Measurements from ENCODE around the gene DNAH17. TPM values are rescaled to one million over a fixed set of nuclear protein-coding genes. Genes with fewer than 3 reads are reported as not detected.

DNAH17 gene
- total RNA-seq, 1 experiment from 2014 or later, result 0.76 TPM

DNA sequence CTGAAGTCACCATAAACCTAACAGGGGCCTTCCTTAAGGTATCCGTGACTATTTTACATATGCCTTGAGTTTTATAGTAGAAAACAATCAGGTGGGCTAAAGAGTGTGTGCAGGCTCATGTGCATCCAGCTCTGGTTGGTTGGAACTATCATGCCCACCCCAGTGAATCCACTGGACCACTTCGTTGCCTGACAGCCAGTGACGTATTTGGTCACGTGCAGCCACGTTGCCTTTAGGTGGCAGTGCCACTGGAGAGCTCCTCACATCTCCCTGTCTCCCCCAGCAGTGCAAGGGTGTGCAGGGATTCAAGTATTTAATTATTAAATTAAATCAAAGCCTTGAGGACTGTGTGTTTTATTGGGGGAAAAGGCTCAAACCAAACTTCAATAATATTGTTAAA is 42.1 kb upstream of the DNAH17 start:
- Histone ChIP-seq H3K4me3 (no peak overlapping the region), H3K4me2 (no peak overlapping the region), H2AFZ (no peak overlapping the region), H3K79me2 (ENCODE audit: low read depth) (no peaks in the 10 kb centered on the region), H3K36me3 (ENCODE audit: low read depth) (no peaks in the 10 kb centered on the region), H3F3A (ENCODE audit: insufficient read depth, low read depth) (no peaks in the 10 kb centered on the region), H3K27me3 (ENCODE audit: insufficient read depth, low read depth) (no peaks in the 10 kb centered on the region), H4K20me1 (ENCODE audit: insufficient read depth) (no peaks in the 10 kb centered on the region), H3K9me2 (ENCODE audit: insufficient read depth) (no peaks in the 10 kb centered on the region), H3K9me3 (ENCODE audit: insufficient read depth, low read depth) (no peaks in the 10 kb centered on the region), H3K27ac (no peak overlapping the region), H3K4me1 (replicated peaks; ENCODE audit: insufficient read depth) (no peaks in the 10 kb centered on the region)
- TF ChIP-seq, protein P1, sequence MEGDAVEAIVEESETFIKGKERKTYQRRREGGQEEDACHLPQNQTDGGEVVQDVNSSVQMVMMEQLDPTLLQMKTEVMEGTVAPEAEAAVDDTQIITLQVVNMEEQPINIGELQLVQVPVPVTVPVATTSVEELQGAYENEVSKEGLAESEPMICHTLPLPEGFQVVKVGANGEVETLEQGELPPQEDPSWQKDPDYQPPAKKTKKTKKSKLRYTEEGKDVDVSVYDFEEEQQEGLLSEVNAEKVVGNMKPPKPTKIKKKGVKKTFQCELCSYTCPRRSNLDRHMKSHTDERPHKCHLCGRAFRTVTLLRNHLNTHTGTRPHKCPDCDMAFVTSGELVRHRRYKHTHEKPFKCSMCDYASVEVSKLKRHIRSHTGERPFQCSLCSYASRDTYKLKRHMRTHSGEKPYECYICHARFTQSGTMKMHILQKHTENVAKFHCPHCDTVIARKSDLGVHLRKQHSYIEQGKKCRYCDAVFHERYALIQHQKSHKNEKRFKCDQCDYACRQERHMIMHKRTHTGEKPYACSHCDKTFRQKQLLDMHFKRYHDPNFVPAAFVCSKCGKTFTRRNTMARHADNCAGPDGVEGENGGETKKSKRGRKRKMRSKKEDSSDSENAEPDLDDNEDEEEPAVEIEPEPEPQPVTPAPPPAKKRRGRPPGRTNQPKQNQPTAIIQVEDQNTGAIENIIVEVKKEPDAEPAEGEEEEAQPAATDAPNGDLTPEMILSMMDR (conservative IDR thresholded peaks at IDR 0.05), result no peak
- no peak for TF ChIP-seq EZH2 (IDR thresholded peaks at IDR 0.05; ENCODE audit: low read depth)
- BruUV-seq (replicated peaks), result no TSS peak
- ChIA-PET CTCF (no interaction called here), POLR2A (ENCODE audit: unreplicated experiment) (no interaction called here)
- DNase-seq, result no peak
- intact Hi-C loops (cut with micrococcal nuclease; ENCODE audit: unreplicated experiment), result no loop called here

DNA sequence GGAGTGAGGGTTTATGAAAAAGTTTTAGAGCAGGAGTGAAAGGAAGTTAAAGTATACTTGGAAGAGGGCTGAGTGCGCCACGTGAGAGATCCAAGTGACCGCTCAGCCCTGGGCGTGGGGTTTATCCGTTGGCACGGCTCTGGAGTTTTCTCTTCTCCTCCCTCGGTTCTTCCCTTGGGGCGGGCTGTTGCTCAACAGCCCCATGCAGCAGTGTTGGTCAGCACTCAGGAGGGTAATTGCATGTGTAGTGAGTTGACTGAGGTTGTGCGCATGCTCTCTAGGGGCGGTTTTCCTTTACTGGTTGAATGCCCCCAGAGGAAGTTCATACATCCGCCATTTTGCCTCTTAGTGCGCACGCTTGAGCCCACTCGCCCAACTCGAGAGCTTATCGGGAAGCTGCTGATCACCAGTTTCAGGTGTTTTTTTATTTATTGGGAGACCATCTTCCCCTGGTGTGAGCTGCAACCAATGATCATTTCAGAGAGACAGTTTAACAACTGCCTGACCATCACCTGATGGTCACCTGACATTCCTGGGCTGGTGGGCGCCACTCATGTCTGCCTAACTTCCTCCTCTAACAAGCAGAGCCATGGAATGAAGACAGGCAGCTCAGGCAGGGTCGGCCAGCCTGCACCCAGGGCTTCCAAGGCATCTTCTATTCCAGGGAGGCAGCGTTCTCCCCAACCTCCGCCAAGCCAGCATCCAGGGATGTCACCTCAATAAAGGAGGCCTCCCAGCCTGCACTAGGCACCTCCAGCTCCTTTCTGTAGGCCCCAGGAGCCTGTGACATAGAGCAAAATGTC is 41.3 kb upstream of the DNAH17 start:
- Histone ChIP-seq H3K9me2 (ENCODE audit: insufficient read depth) (no peaks in the 10 kb centered on the region), H3F3A (ENCODE audit: insufficient read depth, low read depth) (no peaks in the 10 kb centered on the region), H4K20me1 (ENCODE audit: insufficient read depth) (no peaks in the 10 kb centered on the region), H3K27me3 (ENCODE audit: insufficient read depth, low read depth) (no peaks in the 10 kb centered on the region), H3K36me3 (ENCODE audit: low read depth) (no peaks in the 10 kb centered on the region), H3K9me3 (ENCODE audit: insufficient read depth, low read depth) (no peaks in the 10 kb centered on the region), H3K27ac (no peak overlapping the region), H3K4me3 (no peak overlapping the region), H3K4me2 (no peak overlapping the region), H2AFZ (no peak overlapping the region), H3K79me2 (ENCODE audit: low read depth) (no peaks in the 10 kb centered on the region), H3K4me1 (replicated peaks; ENCODE audit: insufficient read depth) (no peaks in the 10 kb centered on the region)
- no TSS peak for BruUV-seq (replicated peaks)
- DNase-seq, result no peak
- CTCF ChIA-PET, result no interaction called here
- TF ChIP-seq, protein P1 (conservative IDR thresholded peaks at IDR 0.05), result no peak
- TF ChIP-seq EZH2 (IDR thresholded peaks at IDR 0.05; ENCODE audit: low read depth), result no peak
- POLR2A ChIA-PET (ENCODE audit: unreplicated experiment), result no interaction called here
- intact Hi-C loops (cut with micrococcal nuclease; ENCODE audit: unreplicated experiment), result no loop called here

DNA sequence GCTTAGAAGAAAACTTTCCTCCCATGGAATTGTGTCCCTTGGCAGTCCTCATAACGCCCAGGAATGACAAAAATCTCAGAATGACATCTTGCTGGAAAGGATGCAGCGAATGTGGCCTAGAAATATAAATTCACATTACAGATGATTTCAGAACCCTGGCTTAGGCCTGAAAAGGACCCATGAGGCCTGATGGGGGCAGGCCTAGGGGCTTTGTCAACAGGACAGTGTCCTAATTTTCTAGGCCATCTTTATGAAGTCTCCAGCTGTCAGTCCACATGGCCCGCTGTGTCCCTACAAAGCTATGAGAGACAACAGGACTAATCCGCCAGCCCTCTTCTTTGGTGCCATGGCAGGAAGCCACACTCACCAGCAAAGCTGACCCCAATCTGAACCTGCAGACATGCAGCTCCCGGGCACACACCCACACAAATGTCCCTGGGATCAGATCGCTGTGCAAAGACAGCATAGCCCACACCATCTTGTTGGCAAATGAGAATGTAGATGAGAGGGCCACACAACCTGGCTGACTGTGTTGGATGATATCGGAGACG is 40.4 kb upstream of the DNAH17 start:
- H3K9me2 ChIP-seq (ENCODE audit: insufficient read depth), result no peaks in the 10 kb centered on the region
- no peak overlapping the region for H3K4me3 ChIP-seq
- no peaks in the 10 kb centered on the region for H3K36me3 ChIP-seq (ENCODE audit: low read depth)
- H3K27me3 ChIP-seq (ENCODE audit: insufficient read depth, low read depth), result no peaks in the 10 kb centered on the region
- no TSS peak for BruUV-seq (replicated peaks)
- H3K4me1 ChIP-seq (replicated peaks; ENCODE audit: insufficient read depth), result no peaks in the 10 kb centered on the region
- DNase-seq, result no peak
- H3K79me2 ChIP-seq (ENCODE audit: low read depth), result no peaks in the 10 kb centered on the region
- no peaks in the 10 kb centered on the region for H3F3A ChIP-seq (ENCODE audit: insufficient read depth, low read depth)
- no peak for TF ChIP-seq EZH2 (IDR thresholded peaks at IDR 0.05; ENCODE audit: low read depth)
- TF ChIP-seq, protein P1 (conservative IDR thresholded peaks at IDR 0.05), result no peak
- H2AFZ ChIP-seq, result no peak overlapping the region
- CTCF ChIA-PET, result no interaction called here
- no peaks in the 10 kb centered on the region for H3K9me3 ChIP-seq (ENCODE audit: insufficient read depth, low read depth)
- H3K4me2 ChIP-seq, result no peak overlapping the region
- intact Hi-C loops (cut with micrococcal nuclease; ENCODE audit: unreplicated experiment), result no loop called here
- H4K20me1 ChIP-seq (ENCODE audit: insufficient read depth), result no peaks in the 10 kb centered on the region
- no peak overlapping the region for H3K27ac ChIP-seq
- POLR2A ChIA-PET (ENCODE audit: unreplicated experiment), result no interaction called here
